NCI-H2171 treated with DMSO at 0.1 percent for 48 hours (cell line): ENCODE measurements around the gene ZIC5.
"Not testable (repeated sequence)": the region's sequence is repeated elsewhere in the genome, so short reads cannot be mapped to it uniquely, and the experiment has no call there.

Experiments used
- DNase-seq: peaks from one replicate; lab custom pipeline; 2025; lab: John Stamatoyannopoulos, UW

Gene ZIC5

GRCh38 chr13:99960663-99961311, 10.8 kb downstream of the ZIC5 start:
- DNase-seq: no peak

GRCh38 chr13:99959540-99960230, 11.9 kb downstream of the ZIC5 start:
- no peak for DNase-seq

GRCh38 chr13:99959127-99959539, 12.4 kb downstream of the ZIC5 start:
- no peak for DNase-seq

GRCh38 chr13:99958406-99959126, 13.0 kb downstream of the ZIC5 start:
- no peak for DNase-seq

GRCh38 chr13:99956473-99957349, 14.9 kb downstream of the ZIC5 start:
- no peak for DNase-seq

GRCh38 chr13:99955747-99956472, 15.7 kb downstream of the ZIC5 start:
- DNase-seq: no peak

GRCh38 chr13:99955107-99955746, 16.3 kb downstream of the ZIC5 start:
- DNase-seq: no peak

GRCh38 chr13:99953138-99953755, 18.3 kb downstream of the ZIC5 start:
- no peak for DNase-seq

GRCh38 chr13:99951666-99952065, 19.9 kb downstream of the ZIC5 start:
- not testable (repeated sequence) for DNase-seq

- no peak for DNase-seq
These were observed 21.7 kb downstream of the ZIC5 start for GRCh38 chr13:99949679-99950413.

- no peak for DNase-seq
These were observed 22.5 kb downstream of the ZIC5 start for GRCh38 chr13:99948907-99949678.

GRCh38 chr13:99948411-99948810, 23.2 kb downstream of the ZIC5 start:
- no peak for DNase-seq

- no peak for DNase-seq
These were observed 23.9 kb downstream of the ZIC5 start for GRCh38 chr13:99947666-99948065.

- DNase-seq: not testable (repeated sequence)
These were observed 26.1 kb downstream of the ZIC5 start for GRCh38 chr13:99945515-99945914.

- DNase-seq: no peak
These were observed 27.0 kb downstream of the ZIC5 start for GRCh38 chr13:99944606-99945005.

GRCh38 chr13:99944102-99944501, 27.5 kb downstream of the ZIC5 start:
- DNase-seq: no peak

GRCh38 chr13:99941911-99942310, 29.7 kb downstream of the ZIC5 start:
- no peak for DNase-seq

GRCh38 chr13:99941086-99941485, 30.5 kb downstream of the ZIC5 start:
- no peak for DNase-seq

GRCh38 chr13:99938635-99939034, 32.9 kb downstream of the ZIC5 start:
- DNase-seq: no peak
